NT2/D1 (cell line): ENCODE measurements around the gene RIMBP3B.
"Not testable (repeated sequence)": the region's sequence is repeated elsewhere in the genome, so short reads cannot be mapped to it uniquely, and the experiment has no call there.

ENCODE experiments used
- SUZ12 ChIP-seq: IDR thresholded peaks from 2 replicates; pipeline ENCODE4 v1.6.1; 2011; ENCODE audit not compliant: insufficient read length, insufficient read depth; ENCODE audit errors: extremely low read depth
- YY1 ChIP-seq: IDR thresholded peaks from 2 replicates; pipeline ENCODE4 v1.6.1; 2011; ENCODE audit not compliant: insufficient read length, insufficient read depth
- ZNF274 ChIP-seq: IDR thresholded peaks from 2 replicates; pipeline ENCODE4 v1.6.1; 2011; ENCODE audit warnings: mild to moderate bottlenecking, low read depth, low read length

GRCh38 chr22:21363803-21364202 lies 19.7 kb upstream of the RIMBP3B start:
- not testable (repeated sequence) for TF ChIP-seq ZNF274, YY1, SUZ12
